Adipose tissue (tissue), 3 donors: Measurements from ENCODE around the gene ENOSF1. TPM values are rescaled to one million over a fixed set of nuclear protein-coding genes. Genes with fewer than 3 reads are reported as not detected.
"Not testable (repeated sequence)": the region's sequence is repeated elsewhere in the genome, so short reads cannot be mapped to it uniquely, and the experiment has no call there.

Experiments
- H3K27ac ChIP-seq: one replicate; pipeline ENCODE4 v1.5.1; 2013; ENCODE audit warnings: low read depth, low read length
- WGBS, 3 donors: extraction: QIAGEN DNeasy Blood & Tissue Kit; methylation state at CpG; one replicate each; pipeline ENCODE4 v1.1.7; 2013; 5-methylcytosine and 5-hydroxymethylcytosine counted together
- polyA plus RNA-seq, 3 donors: library from polyadenylated mRNA; stranded (reverse); fragments of 200-250 nt; gene quantifications; one replicate each; pipeline ENCODE4 v1.2.3, GENCODE V29; 2013
- donor health status: healthy with polysubstance abuse.
- donor health status: Bipolar disorder and iron deficiency.
- donor health status: healthy.

The ENOSF1 gene, protein sequence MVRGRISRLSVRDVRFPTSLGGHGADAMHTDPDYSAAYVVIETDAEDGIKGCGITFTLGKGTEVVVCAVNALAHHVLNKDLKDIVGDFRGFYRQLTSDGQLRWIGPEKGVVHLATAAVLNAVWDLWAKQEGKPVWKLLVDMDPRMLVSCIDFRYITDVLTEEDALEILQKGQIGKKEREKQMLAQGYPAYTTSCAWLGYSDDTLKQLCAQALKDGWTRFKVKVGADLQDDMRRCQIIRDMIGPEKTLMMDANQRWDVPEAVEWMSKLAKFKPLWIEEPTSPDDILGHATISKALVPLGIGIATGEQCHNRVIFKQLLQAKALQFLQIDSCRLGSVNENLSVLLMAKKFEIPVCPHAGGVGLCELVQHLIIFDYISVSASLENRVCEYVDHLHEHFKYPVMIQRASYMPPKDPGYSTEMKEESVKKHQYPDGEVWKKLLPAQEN
- 10 to 100 TPM; 24.5 to 32.2 (median 27.7) TPM for polyA plus RNA-seq

DNA sequence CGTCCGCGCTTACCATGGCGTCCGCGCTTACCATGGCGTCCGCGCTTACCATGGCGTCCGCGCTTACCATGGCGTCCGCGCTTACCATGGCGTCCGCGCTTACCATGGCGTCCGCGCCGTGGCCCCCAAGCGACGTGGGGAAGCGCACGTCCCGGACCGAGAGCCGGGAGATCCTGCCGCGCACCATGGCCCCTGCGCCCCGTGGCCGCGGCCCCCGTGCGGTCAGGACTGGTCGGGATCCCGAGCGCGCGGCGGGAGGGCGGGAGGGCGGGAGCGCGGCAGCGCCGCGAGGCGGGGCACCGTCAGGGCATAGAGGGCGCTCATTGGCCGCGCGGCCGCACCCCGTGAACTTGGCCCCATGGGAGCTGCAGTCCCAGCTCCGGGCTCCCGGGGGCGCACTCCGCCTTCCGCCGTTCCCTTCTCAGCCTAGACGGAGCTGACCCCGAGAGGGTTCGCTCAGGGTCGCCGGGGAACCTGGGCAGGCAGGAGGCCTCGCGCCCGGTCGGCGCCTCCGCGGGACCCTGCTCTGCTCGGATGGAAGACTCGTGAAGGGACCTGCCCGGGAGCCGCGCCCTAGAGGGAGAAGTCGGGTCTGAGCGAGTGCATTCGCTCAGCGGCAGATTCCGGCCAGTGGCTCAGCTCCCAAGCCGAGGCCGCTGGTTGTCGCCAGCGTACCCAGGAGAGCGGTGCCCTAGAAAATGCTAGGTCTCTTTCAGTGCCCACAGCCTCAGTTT, at the start of gene ENOSF1:
ENOSF1 (minus strand) TSS at position 230 of the 734 bp plus-strand sequence; CDS start at position 187, 43 bp downstream.
- H3K27ac ChIP-seq, result peak within 1 kb of the TSS; percentile 38

DNA sequence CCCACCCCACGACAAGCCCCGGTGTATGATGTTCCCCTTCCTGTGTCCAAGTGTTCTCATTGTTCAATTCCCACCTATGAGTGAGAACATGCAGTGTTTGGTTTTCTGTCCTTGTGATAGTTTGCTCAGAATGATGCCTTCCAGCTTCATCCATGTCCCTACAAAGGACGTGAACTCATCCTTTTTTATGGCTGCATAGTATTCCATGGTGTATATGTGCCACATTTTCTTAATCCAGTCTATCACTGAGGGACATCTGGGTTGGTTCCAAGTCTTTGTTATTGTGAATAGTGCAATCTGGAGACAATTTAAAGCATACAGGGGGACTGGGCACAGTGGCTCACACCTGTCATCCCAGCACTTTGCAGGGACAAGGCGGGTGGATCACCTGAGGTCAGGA, 47.4 kb upstream of the ENOSF1 start:
- H3K27ac ChIP-seq, result not testable (repeated sequence)
- WGBS, 3 donors, result 96 to 100% (median 97%) methylated on average over 2 to 4 of the region's 4 CpGs

More for the DNA sequence above, at the start of gene ENOSF1:
- WGBS, 3 donors, result 6 to 10% (median 8%) methylated on average over 37 to 88 of the region's 91 CpGs

DNA sequence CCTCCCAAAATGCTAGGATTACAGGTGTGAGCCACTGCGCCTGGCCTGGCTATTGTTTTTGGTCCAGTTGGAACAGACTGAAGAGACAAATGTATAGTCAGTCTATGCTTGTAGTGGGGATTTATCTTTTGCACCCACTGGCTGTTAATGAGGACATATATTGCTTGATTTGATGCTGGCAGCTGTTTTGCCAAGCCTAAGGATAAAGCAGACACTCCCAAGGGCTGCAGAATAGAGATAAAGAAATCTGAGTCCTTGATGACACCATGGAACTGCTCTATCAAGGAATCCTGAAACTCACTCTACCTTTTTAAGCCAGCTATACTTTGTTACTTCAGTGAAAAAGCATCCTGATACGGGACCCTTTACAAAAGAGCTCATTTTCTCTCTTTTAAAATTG, 43.1 kb upstream of the ENOSF1 start:
- H3K27ac ChIP-seq, result no peak overlapping the region
- 64 to 67% (median 65%) methylated on average over 2 of the region's 2 CpGs for WGBS, 3 donors

DNA sequence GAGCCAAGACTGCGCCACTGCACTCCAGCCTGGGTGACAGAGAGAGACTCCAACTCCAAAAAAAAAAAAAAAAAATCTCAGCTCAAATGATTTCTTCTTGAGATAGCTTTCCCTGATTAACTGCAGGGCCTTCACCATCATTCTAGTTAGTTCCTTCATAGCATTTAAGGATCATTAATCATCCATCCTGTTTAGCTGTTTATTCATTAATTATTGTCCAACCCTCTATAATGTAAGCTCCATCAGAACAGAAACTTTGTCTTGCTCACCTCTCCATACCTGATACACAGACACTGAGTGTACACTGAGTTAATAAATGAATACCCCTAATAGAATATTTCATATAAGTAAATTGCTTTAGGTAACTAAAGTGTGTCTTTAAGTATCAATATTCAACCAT, 42.2 kb upstream of the ENOSF1 start:
- H3K27ac ChIP-seq, result no peak overlapping the region
- 89 to 100% (median 97%) methylated on average over 1 of the region's 1 CpG for WGBS, 3 donors

DNA sequence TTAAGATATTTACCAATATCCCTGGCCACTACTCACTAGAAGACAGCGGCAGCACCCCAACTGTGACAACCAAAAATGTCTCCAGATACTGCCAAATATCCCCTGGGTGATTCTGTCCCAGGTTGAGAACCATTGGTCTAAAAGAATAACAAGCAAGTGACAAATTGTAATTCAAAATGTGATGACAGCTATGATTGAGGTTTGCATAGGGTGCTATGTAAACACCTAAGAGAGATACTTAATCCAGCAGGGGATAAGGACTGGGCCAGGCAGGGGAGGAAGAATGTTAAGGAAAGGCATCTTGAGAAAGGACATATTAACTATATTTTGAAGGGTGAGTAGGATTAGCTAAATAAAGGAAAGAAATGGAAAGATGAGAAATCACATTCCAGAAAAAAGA, 38.0 kb upstream of the ENOSF1 start:
- 91 to 100% (median 95%) methylated on average over 1 of the region's 1 CpG for WGBS, 3 donors
- H3K27ac ChIP-seq, result no peak overlapping the region

DNA sequence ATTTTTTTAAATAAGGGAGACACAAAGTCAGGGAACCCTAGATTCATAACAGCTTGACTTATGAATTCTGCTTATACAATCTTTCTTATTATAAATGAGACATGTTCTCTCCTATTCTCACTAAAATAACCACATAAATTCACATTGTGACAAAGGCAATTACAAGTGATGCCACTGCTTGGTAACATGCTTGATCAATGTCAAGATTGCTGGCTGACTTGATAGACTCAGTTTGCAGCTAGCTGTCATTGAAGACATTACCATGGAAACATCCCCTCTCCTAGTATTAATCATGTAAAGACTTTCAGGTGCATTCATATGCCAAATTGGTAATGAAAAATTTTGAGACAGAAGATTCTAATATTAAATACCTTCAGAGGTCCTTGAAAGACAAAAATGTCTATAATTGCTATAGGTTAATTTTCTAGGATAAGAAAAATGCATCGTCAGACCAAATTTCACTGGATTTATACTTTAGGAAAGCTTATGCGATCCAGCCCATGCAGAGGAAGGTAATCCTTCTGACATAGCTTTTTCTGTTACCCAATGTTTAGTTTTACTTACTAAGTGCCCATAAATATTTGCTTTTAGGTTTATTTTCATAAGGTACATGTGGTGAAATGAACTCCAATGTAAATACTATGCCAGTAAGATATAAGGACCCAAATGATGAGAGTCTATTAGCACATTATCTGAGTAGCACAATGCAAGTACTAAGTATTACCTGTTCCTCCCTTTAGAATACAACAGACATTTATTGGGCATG, 32.6 kb upstream of the ENOSF1 start:
- no peak overlapping the region for H3K27ac ChIP-seq
- WGBS, 3 donors, result 74 to 96% (median 93%) methylated on average over 2 of the region's 2 CpGs

DNA sequence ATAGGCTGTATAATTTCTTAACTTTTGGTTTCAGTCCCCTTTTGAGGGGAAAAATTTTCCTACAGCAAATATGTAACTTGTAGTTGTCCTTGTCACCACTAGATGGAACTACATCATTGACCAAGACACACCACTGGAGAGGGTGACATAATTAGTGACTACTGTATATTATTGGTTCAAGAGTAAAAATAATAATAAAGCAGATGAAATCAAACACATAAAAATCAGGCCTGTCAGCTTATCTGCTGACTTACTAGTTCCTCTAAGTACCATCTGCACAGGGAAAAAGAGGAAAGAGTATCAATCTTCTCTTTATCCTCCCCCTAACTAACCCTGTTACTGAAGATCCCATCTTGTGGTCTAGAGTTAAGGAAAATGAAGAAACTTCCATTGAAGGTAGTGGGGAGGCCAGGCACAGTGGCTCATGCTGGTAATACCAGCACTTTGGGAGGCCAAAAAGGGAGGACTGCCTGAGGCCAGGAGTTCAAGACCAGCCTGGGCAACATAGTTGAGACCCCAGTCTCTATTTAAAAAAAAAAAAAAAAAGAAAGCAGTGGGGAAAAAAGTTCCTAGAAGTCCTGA, 29.6 kb upstream of the ENOSF1 start:
- no peak overlapping the region for H3K27ac ChIP-seq

DNA sequence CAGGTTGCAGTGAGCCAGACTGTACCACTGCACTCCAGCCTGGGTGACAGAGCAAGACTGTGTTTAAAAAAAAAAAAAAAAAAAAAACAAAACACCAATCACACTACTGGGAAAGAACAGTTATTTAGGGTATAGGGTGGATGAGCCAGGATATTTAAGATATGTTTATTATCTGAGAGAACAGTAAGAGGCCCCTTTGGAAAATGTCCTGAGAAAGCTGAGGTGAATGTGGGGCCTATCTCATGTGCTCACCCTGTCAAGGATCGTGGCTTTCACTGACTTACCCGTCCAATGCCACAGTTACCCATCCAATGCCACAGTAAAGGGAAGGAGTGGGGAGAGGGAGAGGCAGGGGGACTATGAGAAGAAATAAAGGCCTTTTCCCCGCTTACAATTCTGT, 19.9 kb upstream of the ENOSF1 start:
- no peak overlapping the region for H3K27ac ChIP-seq
- 92 to 95% (median 93%) methylated on average over 3 of the region's 3 CpGs for WGBS, 3 donors

DNA sequence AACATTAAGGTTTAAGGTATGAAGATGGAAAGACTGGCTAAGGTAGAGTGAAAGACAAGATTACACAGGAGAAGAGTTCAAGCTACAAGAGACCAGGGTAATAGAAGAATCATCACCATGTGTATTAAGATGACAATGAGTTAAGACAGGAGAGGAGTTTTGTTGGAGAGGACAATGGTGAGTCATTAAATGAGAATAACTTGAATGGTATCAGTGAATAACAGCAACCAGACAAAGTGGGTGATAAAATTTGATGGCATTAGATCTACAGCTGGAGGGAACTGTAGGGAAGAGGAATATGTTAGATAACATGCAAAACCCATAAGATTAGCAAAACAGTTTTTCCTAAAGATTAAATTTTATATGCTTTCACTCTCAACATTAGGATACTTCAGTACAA, 18.8 kb upstream of the ENOSF1 start:
- H3K27ac ChIP-seq, result no peak overlapping the region

DNA sequence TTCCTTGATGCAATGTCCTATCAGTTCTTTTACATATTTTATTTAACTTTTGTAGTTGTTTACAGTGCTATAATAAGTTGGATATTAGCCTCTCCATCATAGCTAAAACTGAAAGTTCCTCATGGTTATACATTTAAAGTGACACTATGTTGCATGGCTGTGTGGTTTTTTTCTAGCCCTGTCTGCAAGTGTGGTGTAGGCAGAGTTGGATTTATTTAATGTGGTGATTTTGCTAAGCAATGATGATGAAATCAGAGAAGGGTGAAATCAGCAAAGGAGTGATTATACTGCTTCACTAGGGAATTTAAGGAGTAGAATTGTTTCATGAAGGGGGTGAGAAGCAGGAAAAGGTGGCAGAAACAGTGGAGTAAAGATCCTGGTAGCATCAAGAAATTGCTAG, 18.3 kb upstream of the ENOSF1 start:
- no peak overlapping the region for H3K27ac ChIP-seq

DNA sequence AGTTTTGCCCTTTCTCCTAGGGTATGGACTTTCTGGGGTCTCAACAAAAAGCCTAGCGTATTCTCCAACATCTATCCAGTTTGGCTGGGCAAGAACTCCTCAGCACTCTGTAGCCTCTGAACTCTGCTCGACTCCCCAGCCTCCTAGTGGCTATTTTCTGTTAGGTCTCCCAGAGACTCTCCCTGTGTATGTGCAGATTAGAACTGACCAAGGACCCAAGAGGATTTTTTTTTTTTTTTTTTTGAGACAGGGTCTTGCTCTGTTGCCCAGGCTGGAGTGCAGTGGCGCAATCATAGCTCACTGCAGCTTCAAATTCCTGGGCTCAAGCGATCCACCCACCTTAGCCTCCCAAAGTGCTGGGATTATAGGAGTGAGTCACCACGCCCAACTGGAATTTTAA, 17.7 kb upstream of the ENOSF1 start:
- 93 to 97% (median 96%) methylated on average over 5 of the region's 5 CpGs for WGBS, 3 donors
- not testable (repeated sequence) for H3K27ac ChIP-seq

DNA sequence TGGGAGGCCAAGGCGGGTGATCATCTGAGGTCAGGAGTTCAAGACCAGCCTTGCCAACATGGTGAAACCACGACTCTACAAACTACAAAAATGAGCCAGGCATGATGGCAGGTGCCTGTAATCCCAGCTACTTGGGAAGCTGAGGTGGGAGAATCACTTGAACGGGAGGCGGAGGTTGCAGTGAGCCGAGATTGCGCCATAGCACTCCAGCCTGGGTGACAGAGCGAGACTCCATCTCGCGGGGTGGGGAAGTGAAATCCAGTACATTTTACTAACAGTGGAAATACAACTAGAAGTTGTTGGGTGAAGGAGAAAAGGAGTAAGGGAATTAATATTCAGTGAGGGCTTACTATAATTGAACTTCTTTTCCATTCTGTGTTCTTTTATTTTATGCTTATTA, 13.2 kb upstream of the ENOSF1 start:
- H3K27ac ChIP-seq, result no peak overlapping the region
- WGBS, 3 donors, result 82 to 96% (median 83%) methylated on average over 9 of the region's 9 CpGs

DNA sequence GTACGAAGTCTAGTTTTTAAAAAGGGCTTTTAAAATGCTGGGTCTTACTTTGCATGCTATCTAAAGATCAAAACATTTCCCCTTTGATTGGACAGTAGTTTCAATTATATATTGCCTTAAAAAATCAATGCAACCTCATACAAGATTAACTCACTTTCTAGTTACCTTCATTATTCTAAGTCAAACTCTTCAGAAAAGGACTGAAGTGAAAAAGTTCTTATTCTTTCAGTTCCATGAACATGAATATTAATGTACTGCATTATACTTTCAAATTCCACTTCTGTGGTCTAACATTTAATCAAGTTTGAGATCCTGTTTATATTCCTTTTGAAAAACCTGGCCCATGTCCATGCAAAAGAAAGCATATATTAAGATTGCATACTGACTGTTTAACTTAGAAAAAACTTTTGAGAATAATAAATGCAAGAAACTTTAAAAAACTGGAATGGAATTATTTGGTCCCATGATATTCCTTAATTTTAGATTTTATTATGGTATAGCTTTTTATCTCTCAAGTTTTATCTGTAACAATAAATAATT, 11.2 kb upstream of the ENOSF1 start:
- no peak overlapping the region for H3K27ac ChIP-seq
- WGBS, 3 donors, result 97 to 100% (median 98%) methylated on average over 1 of the region's 1 CpG

DNA sequence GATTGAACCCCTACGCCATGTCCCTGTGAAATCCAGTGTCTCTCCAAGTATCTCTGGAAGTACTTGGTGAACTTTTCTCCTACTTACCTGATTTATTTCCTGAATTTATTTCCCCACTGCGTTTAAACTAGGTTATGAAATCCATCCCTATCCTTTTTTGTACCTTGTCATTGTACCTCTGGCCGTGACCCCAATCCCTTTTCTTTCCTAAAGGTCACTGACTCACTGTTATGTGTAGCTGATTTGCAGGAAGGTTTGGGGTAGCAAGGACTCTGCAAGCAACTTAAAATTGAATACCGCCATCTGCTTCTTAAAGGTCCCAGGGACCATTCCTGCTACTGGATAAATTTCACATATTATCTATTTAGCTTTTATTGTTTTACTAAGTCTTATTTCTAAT, 4.6 kb upstream of the ENOSF1 start:
- 85 to 91% (median 89%) methylated on average over 4 of the region's 4 CpGs for WGBS, 3 donors
- no peak overlapping the region for H3K27ac ChIP-seq

DNA sequence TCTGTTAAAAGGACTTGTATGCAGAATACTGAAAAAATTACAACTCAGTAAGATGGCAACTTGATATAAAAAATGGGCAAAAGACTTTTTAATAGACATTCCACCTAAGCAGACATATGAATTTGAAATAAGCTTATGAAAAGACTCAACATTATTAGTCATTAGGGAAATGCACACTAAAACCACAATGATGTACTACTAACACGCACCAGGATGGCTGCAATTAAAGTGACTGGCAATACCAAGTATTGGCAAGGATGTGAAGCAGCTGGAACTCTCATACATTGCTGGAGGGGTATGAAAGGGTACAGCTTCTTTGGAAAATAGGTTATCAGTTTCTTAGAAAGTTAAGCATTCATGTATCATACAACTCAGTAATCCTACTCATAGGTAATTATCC, 3.2 kb upstream of the ENOSF1 start:
- H3K27ac ChIP-seq, result no peak overlapping the region
- 58 to 77% (median 64%) methylated on average over 1 of the region's 1 CpG for WGBS, 3 donors

DNA sequence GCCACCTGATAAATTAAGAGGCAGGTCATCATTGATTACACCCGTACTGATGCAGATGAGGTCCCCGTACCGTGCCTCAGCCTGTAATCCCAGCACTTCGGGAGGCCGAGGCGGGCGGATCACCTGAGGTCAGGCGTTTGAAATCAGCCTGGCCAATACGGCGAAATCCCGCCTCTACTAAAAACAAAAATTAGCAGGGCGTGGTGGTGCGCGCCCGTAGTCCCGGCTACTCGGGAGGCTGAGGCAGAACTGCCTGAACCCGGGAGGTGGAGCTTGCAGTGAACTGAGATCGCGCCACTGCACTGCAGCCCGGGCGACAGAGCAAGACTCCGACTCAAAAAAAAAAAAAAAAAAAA, 683 bp upstream of the ENOSF1 start:
- no peak overlapping the region for H3K27ac ChIP-seq
- WGBS, 3 donors, result 70 to 87% (median 76%) methylated on average over 19 to 23 of the region's 23 CpGs

DNA sequence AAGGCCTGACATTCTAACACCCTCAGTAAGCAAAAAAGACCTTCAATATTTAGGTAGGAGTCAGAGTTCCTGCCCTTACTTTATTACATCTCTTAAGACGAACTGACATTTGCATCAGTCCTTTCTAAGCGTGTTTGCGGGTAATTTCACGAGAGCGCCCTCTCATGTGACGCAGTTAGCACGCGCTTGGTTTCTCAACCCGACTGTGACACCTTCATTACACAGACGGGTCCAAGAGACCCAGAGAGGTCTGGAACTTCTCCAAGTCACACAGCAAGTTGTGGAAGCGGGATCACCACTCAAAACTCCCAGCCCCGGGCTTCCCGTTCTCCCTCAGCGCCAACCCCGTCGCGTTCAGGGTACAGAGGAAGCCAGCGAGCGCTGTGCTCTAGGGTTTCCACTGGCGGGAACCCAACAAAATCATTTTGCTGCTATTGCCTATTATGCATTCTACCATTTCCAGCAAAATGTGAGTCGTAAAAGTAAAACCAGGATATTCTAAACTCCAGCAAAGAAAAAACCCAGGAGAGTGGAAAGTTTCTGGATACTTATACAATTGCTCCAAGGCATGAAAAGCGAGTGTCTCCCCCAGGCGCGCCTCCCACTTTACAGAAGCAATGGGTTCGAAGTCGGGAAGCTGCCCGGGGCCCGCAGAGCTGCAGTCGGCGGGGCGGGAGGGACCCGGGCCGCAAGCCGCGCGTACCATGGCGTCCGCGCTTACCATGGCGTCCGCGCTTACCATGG, 601 bp downstream of the ENOSF1 start:
- peak overlapping the region; percentile 38 for H3K27ac ChIP-seq
- 0 to 1% (median 0%) methylated on average over 39 to 42 of the region's 42 CpGs for WGBS, 3 donors

DNA sequence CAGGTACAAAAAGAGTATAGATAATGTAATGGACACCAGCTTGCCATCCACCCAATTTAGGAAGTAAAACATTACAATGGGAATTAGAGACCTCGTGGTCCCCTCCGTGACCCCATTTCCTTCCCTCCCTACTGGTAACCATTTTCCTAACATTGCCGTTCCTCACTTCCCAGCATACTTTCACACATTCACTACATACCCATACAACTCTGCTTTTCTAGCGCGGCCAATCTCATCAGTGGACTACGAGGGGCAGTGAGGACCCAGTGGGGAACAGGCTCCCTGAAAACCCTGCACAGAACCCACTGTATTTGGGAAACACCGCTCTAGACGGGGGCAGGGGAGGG, 1.1 kb downstream of the ENOSF1 start:
- WGBS, 3 donors, result 7 to 15% (median 9%) methylated on average over 8 of the region's 8 CpGs
- no peak overlapping the region for H3K27ac ChIP-seq
